HCT116 (cell line): ENCODE data around the gene ACAP2. TPM values are rescaled to one million over a fixed set of nuclear protein-coding genes. Genes with fewer than 3 reads are reported as not detected.

ENCODE experiments used
- ATAC-seq: fragments of 200-7000 bp; cut with Tn5 transposase; 2 replicates; pipeline ENCODE4 v1.9.1; 2020; ENCODE audit warnings: mild to moderate bottlenecking, moderate library complexity
- BruUV-seq: library from RNA; stranded (reverse); fragments of 400-500 nt; replicated peaks from 2 replicates; lab custom pipeline; 2021; lab: Mats Ljungman, UMichigan
- CTCF ChIA-PET: fragments of 300-600 bp; sonication (Branson Sonifier 250); formaldehyde crosslinking; loops from one replicate; lab custom pipeline; 2021; ENCODE audit warnings: antibody characterized with exemption; lab: Charles Lee
- POLR2A ChIA-PET: fragments of 300-600, 350-600 bp; sonication (Branson Sonifier 250); formaldehyde crosslinking; loops from one replicate; lab custom pipeline; 2021; ENCODE audit warnings: antibody characterized with exemption; lab: Charles Lee
- RAD21 ChIA-PET, 2 experiments: fragments of 300-600 bp; sonication (Branson Sonifier 250); formaldehyde crosslinking; loops; one replicate each; lab custom pipeline; 2023; ENCODE audit warnings: low total read pairs in 2 of 2; ENCODE audit not compliant: uncharacterized antibody in 2 of 2, unreplicated experiment in 2 of 2, low non-redundant PET in 1 of 2; lab: Charles Lee
- DNase-seq: peaks from one replicate; pipeline ENCODE4 v3.0.0-alpha.2; 2010; ENCODE audit warnings: low read depth, low spot score
- H2AFZ ChIP-seq: fragments of 200-600 bp; shearing (Covaris generic), sonication (generic); 2 replicates; pipeline ENCODE4 v1.6.1; 2017; ENCODE audit warnings: low read depth, mixed run types, mixed read lengths, antibody characterized with exemption, low read length; ENCODE audit not compliant: poor library complexity, severe bottlenecking
- H3K27ac ChIP-seq: 2 replicates; pipeline ENCODE4 v1.5.1; 2012; ENCODE audit warnings: low read depth, low read length
- H3K27me3 ChIP-seq: fragments of 200-600 bp; sonication (generic); 2 replicates; pipeline ENCODE4 v1.6.1; 2016; ENCODE audit warnings: mixed run types, low read length, mixed read lengths; ENCODE audit not compliant: insufficient read depth
- H3K36me3 ChIP-seq, 2 experiments: fragments of 200-500 bp in 1 of 2; fragments of 200-600 bp in 1 of 2; sonication (Bioruptor generic) in 1 of 2; sonication (generic) in 1 of 2; 2 replicates each; pipeline versions ENCODE4 v1.5.1 to v1.6.1; 2014 to 2016; ENCODE audit warnings: low read length in 2 of 2, inconsistent platforms in 1 of 2, mixed read lengths in 1 of 2, mixed run types in 1 of 2; ENCODE audit not compliant: insufficient read depth in 2 of 2, control insufficient read depth in 1 of 2
- H3K4me1 ChIP-seq, 2 experiments: fragments of 200-600 bp in 1 of 2; sonication (generic) in 1 of 2; 2 replicates each; pipeline versions ENCODE4 v1.5.1 to v1.6.1; 2012 to 2017; ENCODE audit warnings: low read length in 2 of 2, inconsistent platforms in 1 of 2, mild to moderate bottlenecking in 1 of 2, mixed read lengths in 1 of 2, mixed run types in 1 of 2, moderate library complexity in 1 of 2; ENCODE audit not compliant: insufficient read depth in 2 of 2, control insufficient read depth in 1 of 2
- H3K4me2 ChIP-seq: fragments of 200-600 bp; sonication (generic); 2 replicates; pipeline ENCODE4 v1.6.1; 2017; ENCODE audit warnings: mixed run types, low read length, mixed read lengths
- H3K4me3 ChIP-seq, 2 experiments: fragments of 200-600 bp in 1 of 2; sonication (generic) in 1 of 2; replicated peaks in 1 of 2; 2 replicates each; pipeline ENCODE4 v1.5.1; 2011 to 2016; ENCODE audit warnings: low read length in 2 of 2, control low read depth in 1 of 2, low read depth in 1 of 2, mild to moderate bottlenecking in 1 of 2, mixed read lengths in 1 of 2, mixed run types in 1 of 2
- H3K79me2 ChIP-seq: fragments of 200-600 bp; sonication (generic); 2 replicates; pipeline ENCODE4 v1.6.1; 2017; ENCODE audit warnings: mild to moderate bottlenecking, mixed run types, low read length, moderate library complexity, mixed read lengths; ENCODE audit not compliant: insufficient read depth
- H3K9ac ChIP-seq: fragments of 200-600 bp; sonication (generic); 2 replicates; pipeline ENCODE4 v1.6.1; 2016; ENCODE audit warnings: low read length, mixed read lengths
- H3K9me2 ChIP-seq: fragments of 200-600 bp; sonication (generic), shearing (Covaris generic); 2 replicates; pipeline ENCODE4 v1.6.1; 2017; ENCODE audit warnings: mixed run types, mild to moderate bottlenecking, moderate library complexity; ENCODE audit not compliant: insufficient read depth
- H3K9me3 ChIP-seq, 2 experiments: fragments of 200-500 bp in 1 of 2; fragments of 200-600 bp in 1 of 2; sonication (Bioruptor generic) in 1 of 2; sonication (generic) in 1 of 2; 2 replicates each; pipeline ENCODE4 v1.6.1; 2014 to 2017; ENCODE audit warnings: low read length in 2 of 2, mixed read lengths in 2 of 2, inconsistent platforms in 1 of 2, low read depth in 1 of 2, mild to moderate bottlenecking in 1 of 2, mixed run types in 1 of 2, moderate library complexity in 1 of 2; ENCODE audit not compliant: control insufficient read depth in 1 of 2, insufficient read depth in 1 of 2
- H4K20me1 ChIP-seq: fragments of 200-600 bp; sonication (generic), shearing (Covaris generic); 2 replicates; pipeline ENCODE4 v1.6.1; 2017; ENCODE audit warnings: mixed run types, mild to moderate bottlenecking, moderate library complexity; ENCODE audit not compliant: insufficient read depth
- EZH2 ChIP-seq: fragments of 200-600 bp; sonication (generic); IDR thresholded peaks from 2 replicates; pipeline ENCODE4 v1.6.1; 2017; ENCODE audit warnings: antibody characterized with exemption, mixed run types
- JUND ChIP-seq: IDR thresholded peaks from 2 replicates; pipeline ENCODE4 v1.6.1; 2012
- MAX ChIP-seq: IDR thresholded peaks from 2 replicates; pipeline ENCODE4 v1.6.1; 2012
- RAD21 ChIP-seq: IDR thresholded peaks from 2 replicates; pipeline ENCODE4 v1.6.1; 2012; ENCODE audit warnings: low read depth, mild to moderate bottlenecking
- SRF ChIP-seq: IDR thresholded peaks from 2 replicates; pipeline ENCODE4 v1.6.1; 2012; ENCODE audit warnings: low read depth
- TCF7L2 ChIP-seq: IDR thresholded peaks from 2 replicates; pipeline ENCODE4 v1.7.0; 2011; ENCODE audit warnings: borderline replicate concordance, inconsistent platforms; ENCODE audit not compliant: insufficient read depth, insufficient read length; ENCODE audit errors: extremely low read depth
- ZBTB33 ChIP-seq: IDR thresholded peaks from 2 replicates; pipeline ENCODE4 v1.6.1; 2011; ENCODE audit warnings: mild to moderate bottlenecking, low read length, moderate library complexity; ENCODE audit not compliant: insufficient replicate concordance; ENCODE audit errors: extremely low read depth
- ZNF274 ChIP-seq: fragments of 200-500 bp; sonication (Bioruptor generic); IDR thresholded peaks from 2 replicates; pipeline ENCODE4 v1.6.1; 2014; ENCODE audit warnings: mild to moderate bottlenecking, low read depth, low read length, inconsistent platforms
- intact Hi-C: fragments of 100-400 bp; cut with micrococcal nuclease; formaldehyde crosslinking; loops from 2 replicates; pipeline ENCODE4 v1.10.0; 2022
- total RNA-seq: library from RNA; stranded (reverse); gene quantifications from one replicate; pipeline ENCODE4 v1.2.1, GENCODE V29; 2021; ENCODE audit not compliant: unreplicated experiment

Gene ACAP2
- total RNA-seq, 1 experiment from 2014 or later = 43.0 TPM

GRCh38 chr3:195249858-195250464 lies 192.9 kb downstream of the ACAP2 start:
- no peaks in the 10 kb centered on the region for H3K79me2 ChIP-seq
- ATAC-seq (no peak), DNase-seq (no peak)
- H3K4me2 ChIP-seq = no peak overlapping the region
- BruUV-seq = no TSS peak
- no peaks in the 10 kb centered on the region for H3K27me3 ChIP-seq
- H3K36me3 ChIP-seq = no peaks in the 10 kb centered on the region
- peaks cover 0 to 4% of the 10 kb centered on the region in 2 experiments; a peak in 3 of 4 replicates for H3K4me1 ChIP-seq
- CTCF ChIA-PET = interaction anchor here (1.1 kb wide), 1 partner anchor 21 kb away, joined by 4 read pairs; the partner anchor contains the start of gene XXYLT1
- POLR2A ChIA-PET = no interaction called here
- no peak overlapping the region for H2AFZ ChIP-seq
- H3K27ac ChIP-seq = no peak overlapping the region
- no peaks in the 10 kb centered on the region for H3K9me2 ChIP-seq
- TF ChIP-seq JUND (no peak), ZNF274 (no peak), TCF7L2 (no peak), EZH2 (no peak), MAX (no peak), ZBTB33 (no peak), SRF (no peak), RAD21 (no peak)
- RAD21 ChIA-PET = no interaction called here
- intact Hi-C loops = no loop called here
- H3K9ac ChIP-seq = no peak overlapping the region
- H4K20me1 ChIP-seq = no peaks in the 10 kb centered on the region
- H3K9me3 ChIP-seq = no peaks in the 10 kb centered on the region
- no peak overlapping the region for H3K4me3 ChIP-seq
